Right lobe of liver (tissue), 4 donors: ENCODE results near the gene ORC1.

Source experiments
- CTCF ChIP-seq, 4 donors: fragments of 200-600 bp in 3 of 4; fragments of 450-650 bp in 1 of 4; IDR thresholded peaks; one replicate each; pipeline versions ENCODE4 v1.5.1 to v1.8.0; 2016 to 2022; ENCODE audit warnings: antibody characterized with exemption in 4 of 4, mild to moderate bottlenecking in 2 of 4
- POLR2A ChIP-seq: fragments of 450-650 bp; IDR thresholded peaks from one replicate; pipeline ENCODE4 v1.6.1; 2017; ENCODE audit warnings: antibody characterized with exemption, mild to moderate bottlenecking
- donor health status: DM: no; HTN: no; CAD: no.
- donor health status: DM: no; HTN: no; CAD: no.
- donor health status: DM: no; HTN: yes; CAD: no.

DNA sequence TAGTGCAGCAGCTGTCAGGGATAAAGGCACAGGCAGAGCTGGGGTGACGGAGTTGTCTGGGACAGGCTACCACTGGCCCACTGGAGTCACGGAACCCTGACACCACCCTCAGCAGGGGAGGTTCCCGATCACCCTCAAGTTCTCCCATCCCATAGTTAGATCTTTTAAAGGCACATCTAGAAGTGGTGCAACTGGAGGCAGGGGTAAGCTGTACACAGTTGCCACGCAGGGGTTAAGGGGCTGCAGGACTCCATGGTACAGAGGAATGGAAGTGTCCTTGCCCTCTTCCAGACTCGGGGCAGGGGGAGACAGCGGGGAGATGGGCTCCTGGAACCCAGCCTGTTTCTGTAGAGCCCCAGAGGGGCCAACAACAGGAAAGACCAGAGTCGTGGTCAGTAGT, 51.5 kb downstream of the ORC1 start:
- no peak for TF ChIP-seq CTCF (IDR thresholded peaks at IDR 0.05)
- no peak for TF ChIP-seq POLR2A
